Neuronal stem cell (in vitro differentiated cells): ENCODE data around the gene LRTM1.

ENCODE experiments used
- DNase-seq: peaks from one replicate; pipeline ENCODE4 v3.0.0-alpha.2; 2013; ENCODE audit warnings: low spot score
- H2AFZ ChIP-seq: one replicate; pipeline ENCODE4 v1.6.1; 2013; ENCODE audit warnings: mild to moderate bottlenecking, low read length, inconsistent platforms
- H2AK5ac ChIP-seq: 2 replicates; pipeline ENCODE4 v1.6.1; 2013; ENCODE audit warnings: low read depth, mild to moderate bottlenecking, inconsistent platforms, low read length, moderate library complexity, mixed read lengths
- H2BK120ac ChIP-seq: 2 replicates; pipeline ENCODE4 v1.6.1; 2013; ENCODE audit warnings: low read depth, mild to moderate bottlenecking, inconsistent platforms, low read length, moderate library complexity, mixed read lengths
- H2BK12ac ChIP-seq: one replicate; pipeline ENCODE4 v1.6.1; 2013; ENCODE audit warnings: low read length, inconsistent platforms
- H2BK15ac ChIP-seq: 2 replicates; pipeline ENCODE4 v1.6.1; 2013; ENCODE audit warnings: mild to moderate bottlenecking, low read length, inconsistent platforms, mixed read lengths
- H2BK5ac ChIP-seq: one replicate; pipeline ENCODE4 v1.6.1; 2013; ENCODE audit warnings: inconsistent platforms, mild to moderate bottlenecking, low read length, moderate library complexity
- H3K14ac ChIP-seq: one replicate; pipeline ENCODE4 v1.6.1; 2013; ENCODE audit warnings: low read length, inconsistent platforms
- H3K18ac ChIP-seq: 2 replicates; pipeline ENCODE4 v1.6.1; 2013; ENCODE audit warnings: low read length, inconsistent platforms
- H3K23ac ChIP-seq: 2 replicates; pipeline ENCODE4 v1.6.1; 2013; ENCODE audit warnings: low read depth, mild to moderate bottlenecking, mixed read lengths, low read length, inconsistent platforms; ENCODE audit not compliant: poor library complexity
- H3K27ac ChIP-seq: replicated peaks from 3 replicates; pipeline ENCODE4 v1.5.1; 2013; ENCODE audit warnings: low read length, inconsistent platforms
- H3K27me3 ChIP-seq, 3 experiments: 2 replicates each; pipeline ENCODE4 v1.6.1; 2013; ENCODE audit warnings: low read length in 3 of 3, mild to moderate bottlenecking in 2 of 3, inconsistent platforms in 1 of 3, low read depth in 1 of 3, mixed read lengths in 1 of 3, moderate library complexity in 1 of 3; ENCODE audit not compliant: control insufficient read depth in 3 of 3, insufficient read depth in 3 of 3
- H3K36me3 ChIP-seq, 2 donors: replicated peaks in 1 of 2; 2 replicates each; pipeline ENCODE4 v1.6.1; 2013; ENCODE audit warnings: low read length in 2 of 2; ENCODE audit not compliant: control insufficient read depth in 2 of 2, insufficient read depth in 2 of 2
- H3K4ac ChIP-seq: 2 replicates; pipeline ENCODE4 v1.6.1; 2013; ENCODE audit warnings: inconsistent platforms, mild to moderate bottlenecking, low read length, moderate library complexity
- H3K4me1 ChIP-seq, 2 donors: 1 replicate in 1 of 2; 2 replicates in 1 of 2; pipeline ENCODE4 v1.6.1; 2013; ENCODE audit warnings: low read length in 2 of 2, low read depth in 1 of 2; ENCODE audit not compliant: control insufficient read depth in 2 of 2, insufficient read depth in 1 of 2
- H3K4me2 ChIP-seq: one replicate; pipeline ENCODE4 v1.6.1; 2013; ENCODE audit warnings: mild to moderate bottlenecking, low read length, inconsistent platforms; ENCODE audit not compliant: insufficient read depth, poor library complexity, severe bottlenecking
- H3K4me3 ChIP-seq, 2 donors: 2 replicates each; pipeline ENCODE4 v1.5.1; 2013; ENCODE audit warnings: low read length in 2 of 2, mild to moderate bottlenecking in 2 of 2, inconsistent platforms in 1 of 2, moderate library complexity in 1 of 2
- H3K79me1 ChIP-seq: one replicate; pipeline ENCODE4 v1.6.1; 2013; ENCODE audit warnings: low read depth, mild to moderate bottlenecking, inconsistent platforms, low read length, moderate library complexity
- H3K9ac ChIP-seq: one replicate; pipeline ENCODE4 v1.6.1; 2013; ENCODE audit warnings: mild to moderate bottlenecking, low read depth, low read length, inconsistent platforms; ENCODE audit not compliant: poor library complexity
- H3K9me3 ChIP-seq, 2 donors: replicated peaks in 1 of 2; 2 replicates each; pipeline versions ENCODE3 to v1.6.1; 2013; ENCODE audit warnings: low read length in 2 of 2, mild to moderate bottlenecking in 2 of 2, inconsistent platforms in 1 of 2, low read depth in 1 of 2, mixed read lengths in 1 of 2, moderate library complexity in 1 of 2; ENCODE audit not compliant: control insufficient read depth in 2 of 2, insufficient read depth in 1 of 2
- H4K8ac ChIP-seq: one replicate; pipeline ENCODE4 v1.6.1; 2013; ENCODE audit warnings: low read depth, mild to moderate bottlenecking, inconsistent platforms, low read length, moderate library complexity
- H4K91ac ChIP-seq: one replicate; pipeline ENCODE4 v1.6.1; 2013; ENCODE audit warnings: low read length, low read depth, mild to moderate bottlenecking, inconsistent platforms; ENCODE audit not compliant: poor library complexity
- WGBS, 2 donors: extraction: QIAGEN DNeasy Blood & Tissue Kit; methylation state at CpG; one replicate each; pipeline ENCODE4 v1.1.7; 2013; ENCODE audit warnings: missing lambda C conversion rate in 2 of 2, mixed read lengths in 1 of 2; ENCODE audit not compliant: insufficient read length in 2 of 2, insufficient replicate concordance in 1 of 2; ENCODE audit errors: extremely low coverage in 2 of 2; 5-methylcytosine and 5-hydroxymethylcytosine counted together

LRTM1 gene

GRCh38 chr3:54954521-54954920 lies 26.7 kb upstream of the LRTM1 start:
- H3K27me3 ChIP-seq: no peaks in the 10 kb centered on the region
- H3K9ac ChIP-seq: no peak overlapping the region
- H2BK120ac ChIP-seq: no peak overlapping the region
- no peak overlapping the region for H2BK15ac ChIP-seq
- no peak overlapping the region for H4K8ac ChIP-seq
- DNase-seq: no peak
- no peak overlapping the region for H2BK12ac ChIP-seq
- peak overlapping the region; percentile 64 for H2AFZ ChIP-seq
- H2AK5ac ChIP-seq: peak overlapping the region; percentile 73
- no peak overlapping the region for H3K23ac ChIP-seq
- H3K79me1 ChIP-seq: no peaks in the 10 kb centered on the region
- no peak overlapping the region for H3K4me3 ChIP-seq
- no peaks in the 10 kb centered on the region for H3K36me3 ChIP-seq
- H3K14ac ChIP-seq: no peak overlapping the region
- H4K91ac ChIP-seq: no peak overlapping the region
- peaks cover 10 to 11% of the 10 kb centered on the region in 2 donors for H3K4me1 ChIP-seq
- no peak overlapping the region for H3K4ac ChIP-seq
- H3K27ac ChIP-seq: no peak overlapping the region
- H2BK5ac ChIP-seq: no peak overlapping the region
- H3K18ac ChIP-seq: no peak overlapping the region
- no peak overlapping the region for H3K4me2 ChIP-seq
- WGBS, 2 donors: no CpG with 5 or more reads among the region's 5 CpGs
- no peaks in the 10 kb centered on the region for H3K9me3 ChIP-seq

GRCh38 chr3:54954022-54954421 lies 26.2 kb upstream of the LRTM1 start:
- Histone ChIP-seq H2AK5ac (peak overlapping the region; percentile 73), H2BK120ac (no peak overlapping the region), H3K4me1 (peaks cover 10 to 11% of the 10 kb centered on the region in 2 donors), H3K18ac (no peak overlapping the region), H2AFZ (peak overlapping the region; percentile 64), H3K79me1 (no peaks in the 10 kb centered on the region), H3K9me3 (no peaks in the 10 kb centered on the region), H3K14ac (no peak overlapping the region), H2BK5ac (no peak overlapping the region), H2BK12ac (no peak overlapping the region), H4K91ac (no peak overlapping the region), H3K23ac (no peak overlapping the region), H3K9ac (no peak overlapping the region), H3K4me3 (no peak overlapping the region), H4K8ac (no peak overlapping the region), H2BK15ac (no peak overlapping the region), H3K4me2 (no peak overlapping the region), H3K4ac (no peak overlapping the region), H3K36me3 (no peaks in the 10 kb centered on the region), H3K27me3 (no peaks in the 10 kb centered on the region), H3K27ac (no peak overlapping the region)
- DNase-seq: no peak
- WGBS, 2 donors: no CpG with 5 or more reads among the region's 5 CpGs

DNA sequence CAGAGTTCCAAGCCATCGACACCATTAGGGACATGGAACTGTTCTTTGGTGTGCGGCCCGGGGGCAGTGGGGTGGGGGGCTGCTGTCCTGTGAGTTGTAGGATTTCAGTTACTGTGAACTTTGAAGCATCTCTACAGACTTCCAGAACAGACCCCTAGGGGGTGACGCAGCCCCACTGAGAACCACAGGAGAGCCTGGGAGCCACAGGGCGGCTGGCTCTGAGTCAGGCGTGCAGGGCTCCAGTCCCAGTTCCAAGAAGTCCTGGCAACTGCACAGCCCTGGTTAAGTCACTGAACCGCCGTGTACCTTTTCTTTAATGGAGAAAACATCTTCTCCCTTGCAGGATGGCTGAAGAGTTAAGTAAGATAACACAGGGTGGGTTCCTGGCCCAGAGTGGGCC lies 23.5 kb upstream of the LRTM1 start:
- Histone ChIP-seq H2BK5ac (no peak overlapping the region), H3K4me2 (no peak overlapping the region), H3K18ac (no peak overlapping the region), H2BK15ac (no peak overlapping the region), H3K9me3 (no peaks in the 10 kb centered on the region), H2AK5ac (no peak overlapping the region), H2BK120ac (no peak overlapping the region), H4K91ac (no peak overlapping the region), H3K27ac (no peak overlapping the region), H2AFZ (no peak overlapping the region), H3K9ac (no peak overlapping the region), H3K23ac (no peak overlapping the region), H3K4me3 (no peak overlapping the region), H3K36me3 (no peaks in the 10 kb centered on the region), H3K14ac (no peak overlapping the region), H3K79me1 (no peaks in the 10 kb centered on the region), H4K8ac (no peak overlapping the region), H3K4ac (no peak overlapping the region), H3K27me3 (no peaks in the 10 kb centered on the region), H3K4me1 (peaks cover 10 to 12% of the 10 kb centered on the region in 2 donors), H2BK12ac (no peak overlapping the region)
- WGBS, 2 donors: no CpG with 5 or more reads among the region's 8 CpGs
- peak; percentile 36 for DNase-seq

- H4K8ac ChIP-seq: no peak overlapping the region
- no peaks in the 10 kb centered on the region for H3K36me3 ChIP-seq
- no peak overlapping the region for H2AK5ac ChIP-seq
- no peak overlapping the region for H3K18ac ChIP-seq
- no peak for DNase-seq
- no peak overlapping the region for H3K4me3 ChIP-seq
- H3K27ac ChIP-seq: no peak overlapping the region
- H4K91ac ChIP-seq: no peak overlapping the region
- no CpG with 5 or more reads among the region's 7 CpGs for WGBS, 2 donors
- no peaks in the 10 kb centered on the region for H3K79me1 ChIP-seq
- H2BK5ac ChIP-seq: no peak overlapping the region
- no peak overlapping the region for H2BK12ac ChIP-seq
- peaks cover 10 to 12% of the 10 kb centered on the region in 2 donors for H3K4me1 ChIP-seq
- H3K27me3 ChIP-seq: no peaks in the 10 kb centered on the region
- H3K23ac ChIP-seq: no peak overlapping the region
- no peak overlapping the region for H3K4me2 ChIP-seq
- no peak overlapping the region for H2AFZ ChIP-seq
- H2BK120ac ChIP-seq: no peak overlapping the region
- H3K14ac ChIP-seq: no peak overlapping the region
- peak overlapping the region; percentile 24 for H3K9ac ChIP-seq
- no peaks in the 10 kb centered on the region for H3K9me3 ChIP-seq
- no peak overlapping the region for H3K4ac ChIP-seq
- H2BK15ac ChIP-seq: no peak overlapping the region
These were observed 22.6 kb upstream of the LRTM1 start for GRCh38 chr3:54950391-54951003.
